ENCODE results near the gene SCGB1A1.
"Not testable (repeated sequence)": the region's sequence is repeated elsewhere in the genome, so short reads cannot be mapped to it uniquely, and the experiment has no call there.

SCGB1A1 gene, protein sequence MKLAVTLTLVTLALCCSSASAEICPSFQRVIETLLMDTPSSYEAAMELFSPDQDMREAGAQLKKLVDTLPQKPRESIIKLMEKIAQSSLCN

DNA sequence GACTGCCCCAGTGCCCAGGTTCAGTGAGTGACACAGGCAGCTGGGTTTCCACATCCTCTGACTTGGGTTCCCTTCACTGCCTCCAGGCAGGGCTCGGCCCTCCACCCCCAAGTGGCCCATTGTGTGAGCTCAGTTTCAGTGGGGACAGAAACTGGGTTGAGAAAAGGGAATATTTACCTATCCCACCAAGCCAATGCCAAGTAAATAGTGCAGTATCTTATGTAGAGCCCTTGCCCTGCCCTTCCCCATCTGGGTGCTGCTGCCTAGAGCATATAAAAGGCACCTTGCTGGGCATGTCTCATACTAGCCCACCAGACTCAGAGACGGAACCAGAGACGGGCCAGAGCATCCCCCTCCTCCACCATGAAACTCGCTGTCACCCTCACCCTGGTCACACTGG is at the start of gene SCGB1A1:
Gene SCGB1A1, plus strand, starts transcription at position 301 of the 400 bp plus-strand sequence. Its CDS starts 63 bp downstream, at position 364.
- H3K27ac ChIP-seq = no peak within 1 kb of the TSS
- TF ChIP-seq ZFX (IDR thresholded peaks at IDR 0.05; ENCODE audit: borderline replicate concordance) = no peak
- TF ChIP-seq, protein P1, sequence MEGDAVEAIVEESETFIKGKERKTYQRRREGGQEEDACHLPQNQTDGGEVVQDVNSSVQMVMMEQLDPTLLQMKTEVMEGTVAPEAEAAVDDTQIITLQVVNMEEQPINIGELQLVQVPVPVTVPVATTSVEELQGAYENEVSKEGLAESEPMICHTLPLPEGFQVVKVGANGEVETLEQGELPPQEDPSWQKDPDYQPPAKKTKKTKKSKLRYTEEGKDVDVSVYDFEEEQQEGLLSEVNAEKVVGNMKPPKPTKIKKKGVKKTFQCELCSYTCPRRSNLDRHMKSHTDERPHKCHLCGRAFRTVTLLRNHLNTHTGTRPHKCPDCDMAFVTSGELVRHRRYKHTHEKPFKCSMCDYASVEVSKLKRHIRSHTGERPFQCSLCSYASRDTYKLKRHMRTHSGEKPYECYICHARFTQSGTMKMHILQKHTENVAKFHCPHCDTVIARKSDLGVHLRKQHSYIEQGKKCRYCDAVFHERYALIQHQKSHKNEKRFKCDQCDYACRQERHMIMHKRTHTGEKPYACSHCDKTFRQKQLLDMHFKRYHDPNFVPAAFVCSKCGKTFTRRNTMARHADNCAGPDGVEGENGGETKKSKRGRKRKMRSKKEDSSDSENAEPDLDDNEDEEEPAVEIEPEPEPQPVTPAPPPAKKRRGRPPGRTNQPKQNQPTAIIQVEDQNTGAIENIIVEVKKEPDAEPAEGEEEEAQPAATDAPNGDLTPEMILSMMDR (IDR thresholded peaks at IDR 0.05) = no peak

DNA sequence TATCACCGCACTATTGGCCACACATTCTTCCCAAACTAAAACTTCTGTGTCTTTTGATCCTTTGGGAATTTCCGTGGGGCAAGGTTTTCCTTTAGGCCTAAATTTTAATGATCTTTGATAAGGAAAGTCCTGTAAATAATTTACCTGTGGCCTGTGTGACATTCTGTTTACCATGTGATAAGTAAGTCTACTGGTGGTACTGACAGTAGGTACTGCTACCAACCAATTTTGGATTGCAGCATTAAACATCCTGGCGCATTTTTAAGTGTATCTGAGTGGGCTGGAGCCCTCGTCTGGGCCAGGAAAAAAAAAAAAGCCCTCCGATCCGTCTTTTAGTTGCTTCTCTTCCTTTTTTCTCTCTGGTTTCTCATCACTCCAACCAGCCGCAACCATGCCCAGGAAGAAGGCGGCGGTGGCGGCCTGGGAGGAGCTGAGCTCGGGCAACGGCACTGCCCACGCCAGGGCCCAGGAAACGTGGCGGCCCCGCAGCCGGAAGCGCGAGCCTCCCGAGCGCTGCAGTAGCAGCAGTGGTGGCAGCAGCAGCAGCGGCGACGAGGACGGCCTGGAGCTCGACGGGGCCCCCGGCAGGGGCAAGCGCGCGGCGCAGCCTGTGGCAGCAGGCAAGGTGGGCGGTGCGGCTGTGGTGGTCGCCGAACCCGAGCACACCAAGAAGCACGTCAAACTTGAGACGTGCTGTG is 47.9 kb upstream of the SCGB1A1 start:
- no peak for TF ChIP-seq ZFX (IDR thresholded peaks at IDR 0.05; ENCODE audit: borderline replicate concordance)
- TF ChIP-seq, protein P1 (IDR thresholded peaks at IDR 0.05) = 0 out of 2 replicates have a peak, but pooled peaks have one; percentile 11
- H3K27ac ChIP-seq = peak overlapping the region; percentile 75

DNA sequence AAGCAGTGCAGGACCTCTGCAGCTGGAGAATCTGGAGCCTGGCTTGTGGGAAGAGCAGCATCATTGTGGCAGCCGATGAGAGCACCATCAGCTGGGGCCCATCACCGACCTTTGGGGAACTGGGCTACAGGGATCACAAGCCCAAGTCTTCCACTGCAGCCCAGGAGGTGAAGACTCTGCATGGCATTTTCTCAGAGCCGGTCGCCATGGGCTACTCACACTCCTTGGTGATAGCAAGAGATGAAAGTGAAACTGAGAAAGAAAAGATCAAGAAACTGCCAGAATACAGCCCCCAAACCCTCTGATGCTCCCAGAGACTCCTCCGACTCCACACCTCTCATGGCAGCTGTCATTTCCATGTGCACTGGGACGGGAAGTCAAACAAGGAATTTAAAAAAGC is 46.0 kb upstream of the SCGB1A1 start:
- no peak overlapping the region for H3K27ac ChIP-seq
- TF ChIP-seq, protein P1 (IDR thresholded peaks at IDR 0.05) = no peak
- TF ChIP-seq ZFX (IDR thresholded peaks at IDR 0.05; ENCODE audit: borderline replicate concordance) = no peak

DNA sequence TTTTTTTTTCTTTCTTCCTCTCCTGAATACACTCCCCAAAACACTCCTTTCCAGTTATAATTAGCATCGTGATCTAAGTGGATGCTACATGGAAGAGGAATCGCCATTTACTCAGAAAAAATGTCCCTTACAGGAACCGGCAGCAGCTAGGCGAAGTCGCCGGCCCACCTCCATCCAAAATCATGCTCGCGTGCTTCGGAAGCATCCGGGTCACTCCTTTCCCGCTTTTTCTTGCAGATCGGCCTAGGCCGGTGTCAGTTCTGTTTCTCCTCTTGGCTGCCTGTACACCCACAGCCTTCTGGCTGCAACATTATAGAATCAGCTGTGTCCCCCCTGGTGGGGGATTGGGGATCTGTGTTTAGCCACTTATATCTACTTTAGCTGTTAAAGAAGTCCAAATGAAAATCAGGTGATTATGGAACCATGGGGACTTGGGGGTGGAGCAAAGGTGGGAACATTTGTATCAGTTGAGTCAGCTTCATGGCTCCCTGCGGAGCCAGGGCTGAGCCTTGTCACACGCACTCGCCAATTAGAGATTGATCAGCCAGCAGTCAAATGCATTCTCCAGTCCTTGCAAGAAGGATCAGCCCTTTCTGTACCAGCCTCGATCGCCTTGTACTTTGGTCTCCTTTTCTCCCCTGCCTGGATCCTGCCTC is 45.2 kb upstream of the SCGB1A1 start:
- no peak for TF ChIP-seq ZFX (IDR thresholded peaks at IDR 0.05; ENCODE audit: borderline replicate concordance)
- TF ChIP-seq, protein P1 (IDR thresholded peaks at IDR 0.05) = no peak
- no peak overlapping the region for H3K27ac ChIP-seq

DNA sequence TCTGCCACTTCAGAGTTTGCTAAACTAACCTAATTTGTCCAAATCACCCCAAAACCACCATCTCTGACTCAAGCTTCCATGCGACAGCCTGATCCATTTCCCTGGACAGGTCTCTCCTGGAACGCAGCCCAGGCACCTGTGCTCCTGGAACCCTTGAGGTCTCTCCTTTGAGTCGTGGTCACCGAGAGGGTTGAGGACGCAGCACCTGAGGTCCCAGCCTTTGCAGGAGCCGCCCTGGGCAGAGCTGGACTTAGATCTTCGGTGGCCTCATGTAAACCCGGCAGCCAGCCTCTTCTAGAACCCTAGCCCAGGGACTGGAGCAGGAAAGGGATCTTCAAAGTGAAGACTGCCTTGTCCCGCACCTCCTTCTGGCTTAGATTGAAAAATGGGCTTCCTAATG is 44.0 kb upstream of the SCGB1A1 start:
- TF ChIP-seq, protein P1 (IDR thresholded peaks at IDR 0.05) = no peak
- TF ChIP-seq ZFX (IDR thresholded peaks at IDR 0.05; ENCODE audit: borderline replicate concordance) = no peak
- H3K27ac ChIP-seq = no peak overlapping the region

DNA sequence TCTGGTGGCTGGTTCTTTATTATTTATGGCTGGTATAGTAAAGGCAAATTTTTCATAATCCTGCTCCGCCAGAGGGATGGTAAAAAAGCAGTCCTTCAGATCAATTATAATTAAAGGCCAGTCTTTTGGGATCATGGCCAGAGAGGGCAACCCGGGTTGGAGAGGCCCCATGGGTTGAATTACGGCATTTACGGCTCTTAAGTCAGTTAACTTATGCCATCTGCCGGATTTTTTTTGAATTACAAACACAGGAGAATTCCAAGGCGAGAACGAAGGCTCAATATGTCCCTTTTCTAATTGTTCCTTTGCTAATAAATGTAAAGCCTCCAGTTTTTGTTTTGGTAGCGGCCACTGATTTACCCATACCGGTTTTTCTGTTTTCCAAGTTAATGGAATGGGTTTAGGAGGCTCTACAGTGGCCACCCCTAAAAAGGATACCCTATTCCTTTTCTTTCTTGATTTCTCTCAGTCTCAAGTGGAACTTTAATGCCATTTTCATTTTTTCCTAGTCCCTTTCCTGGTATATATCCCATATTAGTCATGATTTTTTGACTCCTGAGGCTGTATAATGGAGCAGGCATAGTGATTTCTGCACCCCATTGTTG is 40.3 kb upstream of the SCGB1A1 start:
- TF ChIP-seq, protein P1 (IDR thresholded peaks at IDR 0.05) = peak; percentile 42
- not testable (repeated sequence) for H3K27ac ChIP-seq

DNA sequence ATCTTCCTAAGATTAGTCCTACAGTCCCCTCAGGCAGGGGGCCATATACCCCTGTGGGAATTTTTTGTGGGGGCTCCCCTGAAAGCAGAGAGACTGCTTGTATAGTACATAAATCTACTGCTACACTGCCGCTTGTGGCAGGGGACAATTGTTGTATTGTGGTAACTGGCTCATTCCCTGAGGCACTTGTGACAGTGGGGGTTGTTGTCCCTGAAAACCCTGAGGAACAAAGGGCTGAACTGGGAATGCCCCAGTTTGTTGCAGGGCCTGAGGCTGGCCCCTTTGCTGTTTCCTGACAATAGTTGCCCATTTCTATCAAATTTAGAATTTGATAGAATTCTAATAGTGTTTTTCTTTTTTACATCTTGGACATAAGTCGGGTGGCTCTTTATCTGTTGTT is 39.2 kb upstream of the SCGB1A1 start:
- not testable (repeated sequence) for H3K27ac ChIP-seq
